Measurements from ENCODE around the gene SIRT6.
"Not testable (repeated sequence)": the region's sequence is repeated elsewhere in the genome, so short reads cannot be mapped to it uniquely, and the experiment has no call there.

SIRT6 gene

GRCh38 chr19:4130744-4131438 is 51.5 kb downstream of the SIRT6 start:
- DNase-seq (ENCODE audit: low read depth): no peak

DNA sequence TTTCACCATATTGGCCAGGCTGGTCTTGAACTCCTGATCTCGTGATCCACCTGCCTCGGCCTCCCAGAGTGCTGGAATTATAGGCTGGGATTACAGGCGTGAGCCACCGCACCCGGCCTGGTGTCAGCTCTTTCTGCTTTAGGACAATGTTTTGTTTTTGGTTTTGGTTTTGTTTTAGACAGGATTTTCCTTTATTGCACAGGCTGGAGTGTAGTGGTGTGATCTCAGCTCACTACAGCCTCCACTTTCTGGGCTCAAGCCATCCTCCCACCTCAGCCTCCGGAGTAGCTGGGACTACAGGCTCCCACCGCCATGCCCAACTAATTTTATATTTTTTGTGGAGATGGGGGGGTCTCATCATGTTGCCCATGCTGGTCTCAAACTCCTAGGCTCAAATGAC is 53.3 kb downstream of the SIRT6 start:
- not testable (repeated sequence) for DNase-seq (ENCODE audit: low read depth)

DNA sequence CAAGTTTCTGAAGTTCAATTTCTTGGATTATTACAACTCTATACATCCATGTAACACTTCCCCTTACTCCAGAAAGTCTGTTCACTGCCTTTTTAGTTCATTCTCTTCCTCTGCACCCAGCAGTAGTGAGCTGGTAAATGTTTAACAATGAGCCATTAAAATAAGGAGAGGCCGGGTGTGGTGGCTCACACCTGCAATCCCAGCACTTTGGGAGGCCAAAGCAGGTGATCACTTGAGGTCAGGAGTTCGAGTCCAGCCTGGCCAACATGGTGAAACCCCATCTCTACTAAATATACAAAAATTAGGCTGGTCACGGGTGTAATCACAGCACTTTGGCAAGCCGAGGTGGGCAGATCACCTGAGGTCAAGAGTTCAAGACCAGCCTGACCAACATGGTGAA is 55.0 kb downstream of the SIRT6 start:
- not testable (repeated sequence) for DNase-seq (ENCODE audit: low read depth)

DNA sequence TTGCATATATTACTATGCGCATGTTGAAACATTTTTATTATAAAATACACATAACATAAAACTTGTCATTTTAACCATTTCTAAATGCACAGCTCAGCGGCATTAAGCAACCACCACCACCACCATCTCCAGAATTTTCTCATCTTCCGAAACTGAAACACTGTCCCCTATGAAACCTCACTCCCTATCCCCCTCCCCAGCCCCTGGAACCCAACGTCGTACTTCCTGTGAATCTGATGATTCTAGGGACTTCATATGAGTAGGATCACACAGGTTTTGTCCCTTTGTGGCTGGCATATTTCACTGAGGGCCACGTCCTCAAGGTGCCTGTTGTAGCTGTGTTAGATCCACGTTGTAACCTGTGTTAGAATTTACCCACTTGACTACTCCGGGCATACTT is 57.7 kb downstream of the SIRT6 start:
- no peak for DNase-seq (ENCODE audit: low read depth)

Measured in activated T-cell treated with anti-CD3 and anti-CD28 coated beads for 24 hours (primary cell).